Astrocyte of the cerebellum (primary cell): ENCODE data around the gene TBC1D8.

ENCODE experiments used
- DNase-seq: peaks from one replicate; pipeline ENCODE4 v3.0.0-alpha.2; 2011; ENCODE audit warnings: low read depth
- H3K4me3 ChIP-seq: 2 replicates; pipeline ENCODE4 v1.5.1; 2011; ENCODE audit warnings: mild to moderate bottlenecking, low read depth, low read length, moderate library complexity
- in situ Hi-C: cut with HindIII; loops from 2 replicates; pipeline ENCODE4 v1.10.0; 2017; ENCODE audit warnings: low sequenced_read_pairs
- TF ChIP-seq, protein P1 (sequence below): IDR thresholded peaks from 2 replicates; pipeline ENCODE4 v1.5.1; 2012; ENCODE audit warnings: low read length, low read depth, moderate library complexity, mild to moderate bottlenecking; ENCODE audit errors: missing control alignments

TBC1D8 gene

DNA sequence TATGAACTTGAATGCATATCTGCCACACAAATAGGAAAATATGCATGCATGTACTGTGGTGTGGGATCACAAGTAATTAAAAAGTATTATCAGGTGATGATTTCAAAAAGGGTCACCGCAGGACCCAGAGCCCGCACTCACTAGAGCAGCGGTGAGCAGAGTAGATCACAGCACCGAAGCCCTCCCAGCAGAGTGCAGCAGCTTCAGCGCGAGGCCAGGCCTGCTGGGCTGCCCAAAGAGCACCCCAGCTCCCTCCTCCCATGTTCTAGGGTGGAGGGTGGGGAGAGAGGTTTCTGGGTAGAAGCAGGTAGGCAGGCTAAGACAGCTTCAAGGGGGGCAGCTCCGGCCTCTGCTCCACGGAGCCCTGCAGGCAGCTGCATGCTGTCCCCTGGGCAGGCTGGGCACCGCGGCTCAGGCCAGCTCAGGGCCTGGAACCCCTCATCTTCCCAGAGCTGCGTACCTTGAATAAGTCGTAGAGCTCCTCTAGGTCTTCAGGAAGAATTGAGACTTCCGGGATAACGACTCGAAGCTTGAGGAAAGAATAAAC, 124.2 kb downstream of the TBC1D8 start:
- in situ Hi-C loops: no loop called here
- no peak for DNase-seq
- H3K4me3 ChIP-seq: no peak overlapping the region
- TF ChIP-seq, protein P1, sequence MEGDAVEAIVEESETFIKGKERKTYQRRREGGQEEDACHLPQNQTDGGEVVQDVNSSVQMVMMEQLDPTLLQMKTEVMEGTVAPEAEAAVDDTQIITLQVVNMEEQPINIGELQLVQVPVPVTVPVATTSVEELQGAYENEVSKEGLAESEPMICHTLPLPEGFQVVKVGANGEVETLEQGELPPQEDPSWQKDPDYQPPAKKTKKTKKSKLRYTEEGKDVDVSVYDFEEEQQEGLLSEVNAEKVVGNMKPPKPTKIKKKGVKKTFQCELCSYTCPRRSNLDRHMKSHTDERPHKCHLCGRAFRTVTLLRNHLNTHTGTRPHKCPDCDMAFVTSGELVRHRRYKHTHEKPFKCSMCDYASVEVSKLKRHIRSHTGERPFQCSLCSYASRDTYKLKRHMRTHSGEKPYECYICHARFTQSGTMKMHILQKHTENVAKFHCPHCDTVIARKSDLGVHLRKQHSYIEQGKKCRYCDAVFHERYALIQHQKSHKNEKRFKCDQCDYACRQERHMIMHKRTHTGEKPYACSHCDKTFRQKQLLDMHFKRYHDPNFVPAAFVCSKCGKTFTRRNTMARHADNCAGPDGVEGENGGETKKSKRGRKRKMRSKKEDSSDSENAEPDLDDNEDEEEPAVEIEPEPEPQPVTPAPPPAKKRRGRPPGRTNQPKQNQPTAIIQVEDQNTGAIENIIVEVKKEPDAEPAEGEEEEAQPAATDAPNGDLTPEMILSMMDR: no peak

DNA sequence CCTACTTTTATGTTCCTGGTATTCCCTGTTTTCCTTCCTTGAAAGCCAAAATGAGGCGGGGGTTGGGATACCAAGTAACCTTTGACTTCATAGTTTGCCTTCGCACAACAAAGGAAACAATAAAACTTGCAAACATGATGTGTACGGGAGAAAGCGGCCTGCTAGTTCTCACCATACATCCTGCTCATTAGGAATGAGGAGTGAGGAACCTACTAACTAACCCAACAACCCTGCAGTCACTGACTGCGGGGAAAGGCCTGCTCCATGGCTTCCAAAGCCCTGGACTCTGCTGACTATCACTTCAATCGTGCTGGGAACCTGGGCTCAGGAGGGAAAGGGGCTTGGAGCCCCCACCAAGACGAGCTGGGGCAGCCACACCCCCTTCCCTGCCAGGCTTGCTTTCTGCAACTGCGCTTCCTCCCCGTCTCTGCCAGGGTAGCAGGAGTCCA, 124.9 kb downstream of the TBC1D8 start:
- in situ Hi-C loops: no loop called here
- H3K4me3 ChIP-seq: no peak overlapping the region
- no peak for DNase-seq
- TF ChIP-seq, protein P1: no peak

DNA sequence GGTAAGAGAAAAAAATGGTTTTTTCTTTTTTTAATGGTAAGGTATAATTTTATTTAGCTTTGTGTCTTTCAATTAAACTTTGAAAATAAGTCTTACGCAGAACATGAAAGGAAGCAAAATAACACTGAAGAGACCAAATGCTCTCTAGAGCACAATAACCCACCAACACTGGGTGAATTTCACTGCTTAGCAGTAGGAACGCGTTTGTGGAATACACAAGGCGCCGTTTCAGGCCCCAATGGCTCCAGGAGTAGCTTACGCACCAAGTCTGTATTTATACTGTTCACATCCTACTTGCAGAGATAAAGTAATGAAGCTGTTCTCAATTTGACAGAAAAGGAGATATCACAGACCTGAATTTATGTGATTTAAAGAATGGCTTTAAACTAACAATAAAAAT, 125.6 kb downstream of the TBC1D8 start:
- in situ Hi-C loops: no loop called here
- DNase-seq: no peak
- no peak overlapping the region for H3K4me3 ChIP-seq
- TF ChIP-seq, protein P1: no peak

DNA sequence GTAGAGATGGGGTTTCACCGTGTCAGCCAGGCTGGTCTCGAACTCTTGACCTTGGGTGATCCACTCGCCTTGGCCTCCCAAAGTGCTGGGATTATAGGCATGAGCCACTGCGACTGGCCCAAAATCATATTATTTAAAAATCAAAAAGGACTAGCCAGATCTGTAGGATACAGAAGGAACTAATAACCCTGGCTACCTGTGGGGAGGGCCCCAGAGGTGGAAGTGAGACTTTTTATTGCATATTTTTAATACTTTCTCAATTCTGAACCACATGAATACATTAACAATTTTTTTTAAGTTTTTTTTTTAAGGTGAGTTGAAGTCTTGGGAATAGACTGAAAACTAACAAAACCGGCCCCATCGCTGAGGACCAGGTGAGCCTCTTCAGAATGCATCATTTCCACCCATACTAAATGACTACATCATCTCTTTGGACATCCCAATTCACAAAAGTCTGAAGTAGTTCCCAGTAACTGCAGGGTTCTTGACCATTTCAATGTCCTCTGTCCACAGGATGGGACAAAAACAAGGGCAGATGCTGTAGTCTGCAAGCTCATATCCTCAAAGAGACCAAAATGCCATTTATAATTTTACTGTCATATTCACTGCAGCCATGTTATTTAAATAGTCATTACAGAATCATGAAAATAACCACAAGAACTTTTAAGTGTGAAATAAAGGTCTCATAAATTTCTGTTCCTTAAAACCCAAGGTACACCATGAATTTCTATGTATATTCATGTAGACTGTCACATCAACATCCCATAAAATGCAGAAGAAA, 127.7 kb downstream of the TBC1D8 start:
- in situ Hi-C loops: no loop called here
- H3K4me3 ChIP-seq: no peak overlapping the region
- TF ChIP-seq, protein P1: no peak
- no peak for DNase-seq

DNA sequence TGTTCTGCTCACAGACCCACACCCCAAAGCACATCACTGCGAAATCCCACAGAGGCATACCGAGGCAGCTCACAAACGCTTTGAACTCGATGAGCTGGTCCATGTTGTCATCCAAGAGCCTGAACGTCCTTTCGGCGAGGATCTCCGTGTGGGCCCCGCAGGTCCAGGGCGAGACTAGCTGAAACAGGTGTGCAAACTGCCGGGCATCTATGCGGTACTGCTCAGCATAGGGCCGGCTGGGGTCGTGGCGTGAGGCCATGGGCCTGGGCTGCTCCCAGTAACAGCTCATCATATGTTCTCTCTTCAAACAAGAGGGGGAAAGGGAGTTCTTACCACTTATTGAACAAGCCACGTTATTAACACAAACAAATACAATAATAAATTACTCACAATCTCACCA, 129.0 kb downstream of the TBC1D8 start:
- in situ Hi-C loops: no loop called here
- H3K4me3 ChIP-seq: no peak overlapping the region
- TF ChIP-seq, protein P1: no peak
- DNase-seq: no peak

DNA sequence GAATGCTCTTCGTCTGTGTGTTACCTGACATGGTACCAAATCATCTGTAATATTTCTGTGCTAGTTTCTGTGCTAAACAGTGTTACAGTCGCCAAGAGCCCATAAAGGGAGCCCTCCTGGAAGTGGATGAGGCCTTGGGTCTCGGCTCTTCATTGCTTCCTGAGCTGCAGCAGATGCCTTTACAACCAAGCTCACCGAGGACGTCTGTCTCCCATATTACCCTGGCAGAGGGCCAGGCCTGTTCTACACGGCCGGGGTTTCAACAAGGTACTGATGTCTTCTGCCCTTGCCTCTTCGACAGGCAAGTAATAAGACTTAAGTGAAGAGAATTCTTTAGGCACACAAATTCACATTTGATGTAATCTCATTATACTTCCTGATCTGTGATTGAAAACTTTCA, 132.2 kb downstream of the TBC1D8 start:
- no peak for DNase-seq
- H3K4me3 ChIP-seq: no peak overlapping the region
- in situ Hi-C loops: no loop called here
- TF ChIP-seq, protein P1: no peak
